HEK293T (cell line): Measurements from ENCODE around the gene RTN4IP1.
"Not testable (repeated sequence)": the region's sequence is repeated elsewhere in the genome, so short reads cannot be mapped to it uniquely, and the experiment has no call there.

Experiments
- CTCF ChIA-PET: fragments of 350-600 bp; formaldehyde crosslinking; extraction: SDS; loops from one replicate; lab custom pipeline; 2021; ENCODE audit warnings: antibody characterized with exemption, inconsistent platforms; lab: Yijun Ruan, JAX
- POLR2A ChIA-PET: fragments of 350-600 bp; formaldehyde crosslinking; extraction: SDS; loops from one replicate; lab custom pipeline; 2020; ENCODE audit warnings: antibody characterized with exemption, inconsistent platforms; lab: Yijun Ruan, JAX
- DNase-seq: peaks from one replicate; pipeline ENCODE4 v3.0.0; 2012; ENCODE audit warnings: mixed read lengths; ENCODE audit errors: extremely low spot score
- ARNT ChIP-seq: fragments of 450-650 bp; IDR thresholded peaks from 2 replicates; pipeline ENCODE4 v1.6.1; 2017; ENCODE audit warnings: mild to moderate bottlenecking
- BHLHE40 ChIP-seq: fragments of 450-650 bp; IDR thresholded peaks from 2 replicates; pipeline ENCODE4 v1.6.1; 2016; ENCODE audit warnings: mild to moderate bottlenecking, moderate library complexity, borderline replicate concordance
- CTBP1 ChIP-seq: fragments of 450-650 bp; IDR thresholded peaks from 2 replicates; pipeline ENCODE4 v1.6.1; 2016; ENCODE audit warnings: borderline replicate concordance
- ELF4 ChIP-seq: fragments of 450-650 bp; IDR thresholded peaks from 2 replicates; pipeline ENCODE4 v1.6.1; 2017; ENCODE audit warnings: antibody characterized with exemption
- FOXA1 ChIP-seq: fragments of 450-650 bp; IDR thresholded peaks from 2 replicates; pipeline ENCODE4 v1.6.1; 2016; ENCODE audit warnings: mild to moderate bottlenecking
- FOXK2 ChIP-seq: fragments of 450-650 bp; IDR thresholded peaks from 2 replicates; pipeline ENCODE4 v1.6.1; 2016; ENCODE audit warnings: mild to moderate bottlenecking
- FOXM1 ChIP-seq: fragments of 450-650 bp; IDR thresholded peaks from 2 replicates; pipeline ENCODE4 v1.6.1; 2017; ENCODE audit warnings: mild to moderate bottlenecking, borderline replicate concordance
- HDGF ChIP-seq: fragments of 450-650 bp; IDR thresholded peaks from 2 replicates; pipeline ENCODE4 v1.6.1; 2017; ENCODE audit warnings: antibody characterized with exemption, borderline replicate concordance
- L3MBTL2 ChIP-seq: fragments of 450-650 bp; conservative IDR thresholded peaks from 2 replicates; pipeline ENCODE4 v1.6.1; 2016; ENCODE audit warnings: mild to moderate bottlenecking
- LEF1 ChIP-seq: fragments of 450-650 bp; IDR thresholded peaks from 2 replicates; pipeline ENCODE4 v1.6.1; 2017; ENCODE audit warnings: mild to moderate bottlenecking, borderline replicate concordance
- NFRKB ChIP-seq: fragments of 450-650 bp; IDR thresholded peaks from 2 replicates; pipeline ENCODE4 v1.6.1; 2016; ENCODE audit warnings: mild to moderate bottlenecking, moderate library complexity
- SP1 ChIP-seq: fragments of 450-650 bp; IDR thresholded peaks from 2 replicates; pipeline ENCODE4 v1.6.1; 2017
- SUZ12 ChIP-seq: fragments of 450-650 bp; IDR thresholded peaks from 2 replicates; pipeline ENCODE4 v1.6.1; 2016; ENCODE audit warnings: mild to moderate bottlenecking
- TARDBP ChIP-seq: fragments of 450-650 bp; IDR thresholded peaks from 2 replicates; pipeline ENCODE4 v1.6.1; 2016
- ZNF384 ChIP-seq: fragments of 450-650 bp; IDR thresholded peaks from 2 replicates; pipeline ENCODE4 v1.6.1; 2016
- TF ChIP-seq, protein P1 (sequence below): fragments of 450-650 bp; IDR thresholded peaks from 2 replicates; pipeline ENCODE4 v1.6.1; 2016

Gene RTN4IP1

GRCh38 chr6:106556368-106556960 is 72.8 kb downstream of the RTN4IP1 start:
- ChIA-PET POLR2A (no interaction called here), CTCF (no interaction called here)
- no peak for TF ChIP-seq ELF4
- TF ChIP-seq ARNT: no peak
- TF ChIP-seq TARDBP: no peak
- TF ChIP-seq BHLHE40: no peak
- TF ChIP-seq FOXK2: no peak
- no peak for TF ChIP-seq FOXA1
- no peak for TF ChIP-seq L3MBTL2
- no peak for TF ChIP-seq NFRKB
- TF ChIP-seq SP1: no peak
- no peak for TF ChIP-seq ZNF384
- no peak for TF ChIP-seq FOXM1
- no peak for TF ChIP-seq SUZ12
- no peak for TF ChIP-seq HDGF
- no peak for TF ChIP-seq CTBP1
- no peak for TF ChIP-seq LEF1
- TF ChIP-seq, protein P1, sequence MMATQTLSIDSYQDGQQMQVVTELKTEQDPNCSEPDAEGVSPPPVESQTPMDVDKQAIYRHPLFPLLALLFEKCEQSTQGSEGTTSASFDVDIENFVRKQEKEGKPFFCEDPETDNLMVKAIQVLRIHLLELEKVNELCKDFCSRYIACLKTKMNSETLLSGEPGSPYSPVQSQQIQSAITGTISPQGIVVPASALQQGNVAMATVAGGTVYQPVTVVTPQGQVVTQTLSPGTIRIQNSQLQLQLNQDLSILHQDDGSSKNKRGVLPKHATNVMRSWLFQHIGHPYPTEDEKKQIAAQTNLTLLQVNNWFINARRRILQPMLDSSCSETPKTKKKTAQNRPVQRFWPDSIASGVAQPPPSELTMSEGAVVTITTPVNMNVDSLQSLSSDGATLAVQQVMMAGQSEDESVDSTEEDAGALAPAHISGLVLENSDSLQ: no peak
- no peak for DNase-seq

- TF ChIP-seq FOXA1: no peak
- TF ChIP-seq CTBP1: no peak
- no peak for TF ChIP-seq FOXM1
- TF ChIP-seq HDGF: no peak
- no peak for TF ChIP-seq SUZ12
- no peak for TF ChIP-seq NFRKB
- TF ChIP-seq SP1: no peak
- TF ChIP-seq, protein P1: no peak
- DNase-seq: no peak
- ChIA-PET POLR2A (no interaction called here), CTCF (no interaction called here)
Observed at GRCh38 chr6:106555767-106556166, 73.5 kb downstream of the RTN4IP1 start.

DNA sequence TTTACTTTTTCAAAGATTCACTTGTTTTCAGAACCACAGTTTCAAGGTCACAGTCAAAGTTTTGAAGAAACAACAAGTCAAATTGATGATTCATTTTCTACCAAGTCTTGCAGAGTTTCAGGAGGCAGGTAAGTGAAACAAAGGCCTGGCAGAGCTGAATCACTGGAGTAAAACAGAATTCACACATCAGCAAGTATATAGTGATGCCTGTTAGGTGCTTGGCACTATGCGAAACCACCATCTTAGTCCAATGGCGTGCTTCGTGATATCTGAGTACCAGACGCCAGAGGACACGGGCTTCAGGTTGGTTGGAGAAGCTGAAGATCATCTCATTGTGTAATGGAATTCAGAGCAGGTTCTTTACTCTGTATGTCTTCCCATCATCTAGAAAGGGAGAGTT is 75.9 kb downstream of the RTN4IP1 start:
- POLR2A ChIA-PET: no interaction called here
- TF ChIP-seq FOXA1: no peak
- TF ChIP-seq FOXK2: no peak
- TF ChIP-seq ARNT: no peak
- CTCF ChIA-PET: interaction anchor here (0.6 kb wide), 1 partner anchor 411 kb away, joined by 3 read pairs; no protein-coding TSS in a partner anchor
- DNase-seq: no peak

DNA sequence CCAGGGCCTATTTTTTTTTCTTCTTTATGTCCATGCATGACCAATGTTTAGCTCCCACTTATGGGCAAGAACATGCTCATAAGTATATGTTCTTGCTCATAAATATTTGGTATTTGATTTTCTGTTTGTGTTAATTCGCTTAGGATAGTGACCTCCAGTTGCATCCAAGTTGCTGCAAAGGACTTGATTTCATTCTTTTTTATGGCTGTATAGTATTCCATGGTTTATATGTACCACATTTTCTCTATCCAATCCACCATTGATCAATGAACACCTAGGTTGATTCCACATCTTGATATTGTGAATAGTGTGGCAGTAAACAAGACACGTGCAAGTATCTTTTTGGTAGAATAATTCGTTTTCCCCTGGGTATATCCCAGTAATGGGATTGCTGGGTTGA is 78.1 kb downstream of the RTN4IP1 start:
- DNase-seq: no peak
- POLR2A ChIA-PET: no interaction called here
- TF ChIP-seq TARDBP (no peak), LEF1 (no peak), CTBP1 (no peak), SP1 (no peak), FOXM1 (no peak), FOXK2 (no peak), NFRKB (no peak)
- TF ChIP-seq, protein P1: no peak
- CTCF ChIA-PET: no interaction called here

DNA sequence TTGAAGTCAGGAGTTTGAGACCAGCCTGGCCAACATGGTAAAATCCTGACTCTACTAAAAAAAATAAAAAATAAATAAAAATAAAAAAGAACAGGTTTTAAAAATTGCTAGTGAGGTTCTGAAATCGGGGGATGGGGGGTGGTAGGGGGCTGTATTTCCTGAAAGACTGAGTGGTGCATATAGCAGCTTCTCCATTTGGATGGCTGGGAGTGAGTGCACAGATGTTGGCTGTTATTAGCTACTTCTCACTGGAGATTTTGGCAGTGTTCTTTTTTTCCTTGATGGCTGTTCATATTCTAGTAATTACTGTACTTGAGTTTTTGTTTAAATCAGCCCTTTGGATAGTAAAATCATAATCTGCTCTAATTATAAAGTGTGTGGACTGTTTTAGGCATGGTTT is 79.8 kb downstream of the RTN4IP1 start:
- POLR2A ChIA-PET: no interaction called here
- DNase-seq: no peak
- CTCF ChIA-PET: interaction anchor here (0.6 kb wide), 1 partner anchor 9 kb away, joined by 3 read pairs; no protein-coding TSS in a partner anchor
- TF ChIP-seq FOXM1 (no peak), SUZ12 (no peak), L3MBTL2 (no peak)

DNA sequence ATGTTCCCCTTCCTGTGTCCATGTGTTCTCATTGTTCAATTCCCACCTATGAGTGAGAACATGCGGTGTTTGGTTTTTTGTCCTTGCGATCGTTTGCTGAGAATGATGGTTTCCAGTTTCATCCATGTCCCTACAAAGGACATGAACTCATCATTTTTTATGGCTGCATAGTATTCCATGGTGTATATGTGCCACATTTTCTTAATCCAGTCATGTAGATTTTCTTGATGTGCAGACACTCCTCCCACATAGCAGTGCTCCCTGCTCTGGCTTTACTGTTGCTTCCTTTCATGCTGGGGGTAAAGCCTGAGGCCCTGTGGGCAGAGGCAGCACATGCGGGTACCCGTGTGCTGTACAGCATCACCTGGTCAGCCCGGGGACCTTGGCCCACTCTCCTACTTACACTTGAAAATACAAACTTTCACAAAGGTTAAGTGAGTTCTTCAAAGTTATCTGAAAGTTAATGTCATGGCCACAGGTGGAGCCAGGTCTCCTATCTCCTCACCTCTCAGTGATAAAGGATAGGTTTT is 80.3 kb downstream of the RTN4IP1 start:
- CTCF ChIA-PET: interaction anchor here (0.6 kb wide), 1 partner anchor 9 kb away, joined by 3 read pairs; no protein-coding TSS in a partner anchor
- DNase-seq, POLR2A ChIA-PET: not testable (repeated sequence)

- TF ChIP-seq HDGF: no peak
- TF ChIP-seq L3MBTL2: no peak
- TF ChIP-seq, protein P1: no peak
- DNase-seq: no peak
- ChIA-PET CTCF (no interaction called here), POLR2A (interaction anchor here (1.1 kb wide), 1 partner anchor 222 kb away, joined by 3 read pairs; the partner anchor contains the start of gene ATG5)
Observed at GRCh38 chr6:106547601-106548453, 81.5 kb downstream of the RTN4IP1 start.
